Stomach smooth muscle (tissue), 2 donors: ENCODE measurements around the gene NGEF.

Experiments
- H3K27ac ChIP-seq: one replicate; pipeline ENCODE4 v1.7.0; 2013; ENCODE audit warnings: mild to moderate bottlenecking, low read length, inconsistent platforms
- H3K27me3 ChIP-seq, 2 donors: one replicate each; pipeline ENCODE4 v1.7.0; 2013; ENCODE audit warnings: low read length in 2 of 2; ENCODE audit not compliant: insufficient read depth in 2 of 2, control insufficient read depth in 1 of 2
- H3K36me3 ChIP-seq, 2 donors: one replicate each; pipeline ENCODE4 v1.7.0; 2013; ENCODE audit warnings: low read length in 2 of 2; ENCODE audit not compliant: control insufficient read depth in 2 of 2, insufficient read depth in 2 of 2
- H3K4me1 ChIP-seq: one replicate; pipeline ENCODE4 v1.7.0; 2013; ENCODE audit warnings: low read length; ENCODE audit not compliant: control insufficient read depth, insufficient read depth
- H3K4me3 ChIP-seq, 2 donors: one replicate each; pipeline ENCODE4 v1.7.0; 2013; ENCODE audit warnings: low read length in 2 of 2
- H3K9ac ChIP-seq, 2 donors: one replicate each; pipeline ENCODE4 v1.7.0; 2013; ENCODE audit warnings: low read length in 2 of 2, mild to moderate bottlenecking in 1 of 2
- H3K9me3 ChIP-seq, 2 donors: one replicate each; pipeline ENCODE4 v1.7.0; 2013; ENCODE audit warnings: low read length in 2 of 2; ENCODE audit not compliant: control insufficient read depth in 2 of 2
- donor health status: healthy.
- donor health status: Pancreatic carcinoma.

NGEF gene

GRCh38 chr2:232940724-232941123, 72.3 kb downstream of the NGEF start:
- peaks cover 0 to 4% of the 10 kb centered on the region in 2 donors for H3K27me3 ChIP-seq
- peaks cover 0 to 3% of the 10 kb centered on the region in 2 donors for H3K9me3 ChIP-seq
- H3K4me3 ChIP-seq = no peak overlapping the region
- H3K4me1 ChIP-seq = no peaks in the 10 kb centered on the region
- H3K27ac ChIP-seq = no peak overlapping the region
- no peaks in the 10 kb centered on the region for H3K36me3 ChIP-seq
- no peak overlapping the region for H3K9ac ChIP-seq

GRCh38 chr2:232937278-232937906, 75.7 kb downstream of the NGEF start:
- Histone ChIP-seq H3K4me3 (no peak overlapping the region), H3K9me3 (peaks cover 0 to 3% of the 10 kb centered on the region in 2 donors), H3K4me1 (no peaks in the 10 kb centered on the region), H3K27me3 (peaks cover 0 to 6% of the 10 kb centered on the region in 2 donors), H3K9ac (no peak overlapping the region), H3K36me3 (no peaks in the 10 kb centered on the region), H3K27ac (no peak overlapping the region)

GRCh38 chr2:232931636-232932035, 81.4 kb downstream of the NGEF start:
- Histone ChIP-seq H3K9me3 (no peaks in the 10 kb centered on the region), H3K4me1 (peaks cover 11% of the 10 kb centered on the region)

GRCh38 chr2:232930059-232930400, 83.0 kb downstream of the NGEF start:
- H3K4me1 ChIP-seq = peaks cover 15% of the 10 kb centered on the region
- H3K27ac ChIP-seq = no peak overlapping the region
- no peaks in the 10 kb centered on the region for H3K9me3 ChIP-seq
- no peak overlapping the region for H3K4me3 ChIP-seq
- peaks cover 39 to 44% of the 10 kb centered on the region in 2 donors for H3K27me3 ChIP-seq
- H3K9ac ChIP-seq = no peak overlapping the region
- H3K36me3 ChIP-seq = no peaks in the 10 kb centered on the region

More at GRCh38 chr2:232931636-232932035, 81.4 kb downstream of the NGEF start:
- Histone ChIP-seq H3K9ac (no peak overlapping the region), H3K27ac (no peak overlapping the region), H3K27me3 (peaks cover 24 to 28% of the 10 kb centered on the region in 2 donors), H3K36me3 (no peaks in the 10 kb centered on the region), H3K4me3 (no peak overlapping the region)

- no peak overlapping the region for H3K27ac ChIP-seq
- H3K36me3 ChIP-seq = no peaks in the 10 kb centered on the region
- no peak overlapping the region for H3K9ac ChIP-seq
- peaks cover 0 to 1% of the 10 kb centered on the region in 2 donors for H3K9me3 ChIP-seq
- no peak overlapping the region for H3K4me3 ChIP-seq
- peaks cover 40 to 47% of the 10 kb centered on the region in 2 donors for H3K27me3 ChIP-seq
- H3K4me1 ChIP-seq = peaks cover 15% of the 10 kb centered on the region
Measured at GRCh38 chr2:232929303-232930058, 83.6 kb downstream of the NGEF start.

GRCh38 chr2:232928551-232929302, 84.3 kb downstream of the NGEF start:
- H3K9me3 ChIP-seq = peaks cover 0 to 4% of the 10 kb centered on the region in 2 donors
- no peaks in the 10 kb centered on the region for H3K36me3 ChIP-seq
- peaks cover 15% of the 10 kb centered on the region for H3K4me1 ChIP-seq
- H3K27me3 ChIP-seq = peaks cover 42 to 50% of the 10 kb centered on the region in 2 donors
- H3K27ac ChIP-seq = no peak overlapping the region
- no peak overlapping the region for H3K9ac ChIP-seq
- no peak overlapping the region for H3K4me3 ChIP-seq

GRCh38 chr2:232927793-232928550, 85.1 kb downstream of the NGEF start:
- Histone ChIP-seq H3K9me3 (peaks cover 0 to 4% of the 10 kb centered on the region in 2 donors), H3K27me3 (peaks cover 40 to 50% of the 10 kb centered on the region in 2 donors), H3K27ac (no peak overlapping the region), H3K4me3 (no peak overlapping the region), H3K9ac (no peak overlapping the region), H3K4me1 (peaks cover 15% of the 10 kb centered on the region), H3K36me3 (no peaks in the 10 kb centered on the region)

GRCh38 chr2:232927032-232927792, 85.8 kb downstream of the NGEF start:
- Histone ChIP-seq H3K27me3 (peaks cover 40 to 50% of the 10 kb centered on the region in 2 donors), H3K4me3 (no peak overlapping the region), H3K9me3 (peaks cover 0 to 4% of the 10 kb centered on the region in 2 donors), H3K36me3 (no peaks in the 10 kb centered on the region), H3K27ac (no peak overlapping the region), H3K4me1 (peaks cover 15% of the 10 kb centered on the region), H3K9ac (no peak overlapping the region)

- Histone ChIP-seq H3K27ac (no peak overlapping the region), H3K36me3 (no peaks in the 10 kb centered on the region), H3K9ac (no peak overlapping the region), H3K9me3 (peaks cover 0 to 4% of the 10 kb centered on the region in 2 donors), H3K4me3 (no peak overlapping the region), H3K27me3 (peaks cover 38 to 50% of the 10 kb centered on the region in 2 donors), H3K4me1 (peaks cover 15% of the 10 kb centered on the region)
Measured at GRCh38 chr2:232926431-232926939, 86.6 kb downstream of the NGEF start.
